Vagina (tissue), 2 donors: ENCODE results near the gene CELA2A.

Source experiments
- POLR2A ChIP-seq, 2 donors: fragments of 450-650 bp; IDR thresholded peaks; one replicate each; pipeline ENCODE4 v1.6.1; 2017; ENCODE audit warnings: antibody characterized with exemption in 2 of 2, mild to moderate bottlenecking in 2 of 2, moderate library complexity in 2 of 2
- POLR2AphosphoS5 ChIP-seq, 2 donors: sonication (generic); formaldehyde crosslinking; IDR thresholded peaks; one replicate each; pipeline ENCODE4 v1.9.0; 2017; ENCODE audit warnings: antibody characterized with exemption in 2 of 2, mild to moderate bottlenecking in 2 of 2, low read depth in 1 of 2; ENCODE audit not compliant: insufficient read depth in 1 of 2
- TF ChIP-seq, protein P1 (sequence below), 3 experiments: fragments of 450-650 bp in 2 of 3; fragments of 200-600 bp in 1 of 3; sonication (generic) in 1 of 3; IDR thresholded peaks; one replicate each; pipeline ENCODE4 v1.5.1; 2017 to 2019; ENCODE audit warnings: antibody characterized with exemption in 3 of 3, mild to moderate bottlenecking in 2 of 3, moderate library complexity in 2 of 3

DNA sequence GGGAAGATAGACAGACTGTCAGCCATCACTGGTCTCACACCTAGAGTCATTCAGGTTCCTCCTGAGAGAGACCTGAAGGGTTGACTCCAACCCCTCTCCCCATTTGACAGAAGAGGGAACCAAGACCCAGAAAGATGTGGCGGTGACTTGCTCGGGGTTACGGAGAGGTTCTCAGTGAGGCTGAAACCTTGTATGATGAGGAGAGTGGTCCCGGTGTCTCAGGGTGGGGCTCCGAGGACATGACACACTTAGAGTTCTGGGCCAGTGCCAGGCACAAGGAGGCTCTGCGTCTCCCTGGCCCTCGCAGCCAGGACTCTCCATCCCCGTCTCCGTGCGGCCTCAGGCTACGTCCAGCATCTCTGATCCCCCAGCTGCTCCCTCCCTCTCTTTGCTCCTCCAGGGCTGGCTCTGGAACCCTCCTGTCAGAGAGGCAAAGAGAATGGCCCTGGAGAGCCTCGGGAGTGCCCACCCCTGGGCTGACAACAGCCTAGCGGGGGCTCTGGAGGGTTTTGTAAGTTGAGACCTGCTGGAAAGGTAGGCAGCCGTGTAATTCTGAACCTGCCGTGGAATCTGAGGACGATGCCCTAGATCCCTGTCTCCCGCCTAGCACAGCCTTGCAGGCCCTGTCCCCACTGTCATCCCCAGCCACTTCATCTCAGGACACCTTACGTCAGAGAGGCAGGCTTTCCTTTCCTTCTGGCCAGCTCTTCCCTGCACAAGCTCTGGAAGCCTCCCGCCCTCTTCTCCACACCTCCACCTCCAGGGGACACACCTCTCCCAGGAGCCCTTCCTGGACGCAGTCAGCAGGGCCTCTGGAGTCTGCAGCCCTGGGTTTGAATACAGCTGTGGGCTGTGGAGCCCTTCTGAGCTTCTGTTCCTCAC is 42.7 kb upstream of the CELA2A start:
- TF ChIP-seq, protein P1, sequence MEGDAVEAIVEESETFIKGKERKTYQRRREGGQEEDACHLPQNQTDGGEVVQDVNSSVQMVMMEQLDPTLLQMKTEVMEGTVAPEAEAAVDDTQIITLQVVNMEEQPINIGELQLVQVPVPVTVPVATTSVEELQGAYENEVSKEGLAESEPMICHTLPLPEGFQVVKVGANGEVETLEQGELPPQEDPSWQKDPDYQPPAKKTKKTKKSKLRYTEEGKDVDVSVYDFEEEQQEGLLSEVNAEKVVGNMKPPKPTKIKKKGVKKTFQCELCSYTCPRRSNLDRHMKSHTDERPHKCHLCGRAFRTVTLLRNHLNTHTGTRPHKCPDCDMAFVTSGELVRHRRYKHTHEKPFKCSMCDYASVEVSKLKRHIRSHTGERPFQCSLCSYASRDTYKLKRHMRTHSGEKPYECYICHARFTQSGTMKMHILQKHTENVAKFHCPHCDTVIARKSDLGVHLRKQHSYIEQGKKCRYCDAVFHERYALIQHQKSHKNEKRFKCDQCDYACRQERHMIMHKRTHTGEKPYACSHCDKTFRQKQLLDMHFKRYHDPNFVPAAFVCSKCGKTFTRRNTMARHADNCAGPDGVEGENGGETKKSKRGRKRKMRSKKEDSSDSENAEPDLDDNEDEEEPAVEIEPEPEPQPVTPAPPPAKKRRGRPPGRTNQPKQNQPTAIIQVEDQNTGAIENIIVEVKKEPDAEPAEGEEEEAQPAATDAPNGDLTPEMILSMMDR (IDR thresholded peaks at IDR 0.05), result no peak
- TF ChIP-seq POLR2A (IDR thresholded peaks at IDR 0.05) (no peak), POLR2AphosphoS5 (IDR thresholded peaks at IDR 0.05; ENCODE audit: insufficient read depth in 1 of 2, low read depth in 1 of 2) (no peak)
